ENCODE measurements around the gene ATP1B3. TPM values are rescaled to one million over a fixed set of nuclear protein-coding genes. Genes with fewer than 3 reads are reported as not detected.

The ATP1B3 gene
- total RNA-seq, 4 donors from 2014 or later, result 32.5 to 61.0 (median 41.7) TPM

- Histone ChIP-seq H3K27ac (replicated peaks in 1 of 4) (no peak overlapping the region), H3K9me3 (no peaks in the 10 kb centered on the region), H3K36me3 (no peaks in the 10 kb centered on the region), H3K4me1 (peaks cover 0 to 9% (median 0%) of the 10 kb centered on the region in 4 donors), H3K4me3 (no peak overlapping the region), H3K27me3 (no peaks in the 10 kb centered on the region)
- intact Hi-C loops (cut with DNase I), result no loop called here
- TF ChIP-seq POLR2AphosphoS5 (IDR thresholded peaks at IDR 0.05) (no peak), EP300 (IDR thresholded peaks at IDR 0.05) (no peak), CTCF (IDR thresholded peaks at IDR 0.05) (no peak), POLR2A (IDR thresholded peaks at IDR 0.05; ENCODE audit: low read depth) (no peak)
- no peak for DNase-seq (ENCODE audit: extremely low spot score)
- 90% methylated on average over 15 of the region's 20 CpGs for WGBS
Observed at GRCh38 chr3:141938011-141938500, 61.6 kb downstream of the ATP1B3 start.

DNA sequence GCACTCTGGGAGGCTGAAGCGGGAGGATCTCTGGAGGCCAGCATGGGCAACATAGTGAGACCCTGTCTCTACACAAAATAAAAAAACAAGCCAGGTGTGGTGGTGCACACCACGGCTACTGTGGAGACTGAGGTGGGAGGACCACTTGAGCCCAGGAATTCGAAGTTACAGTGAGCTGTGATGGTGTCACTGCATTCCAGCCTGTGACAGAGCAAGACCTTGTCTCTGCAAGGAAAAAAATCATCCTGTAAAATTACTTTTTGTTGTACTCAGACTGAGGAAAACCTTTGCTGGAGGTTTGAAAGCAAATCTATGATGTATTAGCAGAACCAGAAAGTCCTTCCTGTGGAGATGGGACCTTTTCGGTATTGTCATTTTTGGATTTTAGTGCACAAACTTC, 63.3 kb downstream of the ATP1B3 start:
- WGBS, result 90% methylated on average over 4 of the region's 4 CpGs
- DNase-seq (ENCODE audit: extremely low spot score), result no peak
- Histone ChIP-seq H3K27me3 (no peaks in the 10 kb centered on the region), H3K4me1 (peaks cover 0 to 9% (median 0%) of the 10 kb centered on the region in 4 donors), H3K9me3 (no peaks in the 10 kb centered on the region), H3K4me3 (no peak overlapping the region), H3K27ac (replicated peaks in 1 of 4) (no peak overlapping the region), H3K36me3 (no peaks in the 10 kb centered on the region)
- intact Hi-C loops (cut with DNase I), result no loop called here
- no peak for TF ChIP-seq CTCF (IDR thresholded peaks at IDR 0.05)
- no peak for TF ChIP-seq POLR2A (IDR thresholded peaks at IDR 0.05; ENCODE audit: low read depth)
- no peak for TF ChIP-seq EP300 (IDR thresholded peaks at IDR 0.05)
- TF ChIP-seq POLR2AphosphoS5 (IDR thresholded peaks at IDR 0.05), result no peak

- 41% methylated on average over 12 of the region's 12 CpGs for WGBS
- Histone ChIP-seq H3K9me3 (no peaks in the 10 kb centered on the region), H3K4me3 (no peak overlapping the region), H3K27me3 (no peaks in the 10 kb centered on the region), H3K36me3 (no peaks in the 10 kb centered on the region), H3K4me1 (peaks cover 0 to 9% (median 0%) of the 10 kb centered on the region in 4 donors), H3K27ac (replicated peaks in 1 of 4) (peak overlapping the region in 1 of 4 donors; percentile 9)
- TF ChIP-seq CTCF (IDR thresholded peaks at IDR 0.05), result no peak
- no peak for TF ChIP-seq POLR2AphosphoS5 (IDR thresholded peaks at IDR 0.05)
- no peak for TF ChIP-seq EP300 (IDR thresholded peaks at IDR 0.05)
- no peak for TF ChIP-seq POLR2A (IDR thresholded peaks at IDR 0.05; ENCODE audit: low read depth)
- intact Hi-C loops (cut with DNase I), result no loop called here
- no peak for DNase-seq (ENCODE audit: extremely low spot score)
Observed at GRCh38 chr3:141940194-141940776, 63.8 kb downstream of the ATP1B3 start.

DNA sequence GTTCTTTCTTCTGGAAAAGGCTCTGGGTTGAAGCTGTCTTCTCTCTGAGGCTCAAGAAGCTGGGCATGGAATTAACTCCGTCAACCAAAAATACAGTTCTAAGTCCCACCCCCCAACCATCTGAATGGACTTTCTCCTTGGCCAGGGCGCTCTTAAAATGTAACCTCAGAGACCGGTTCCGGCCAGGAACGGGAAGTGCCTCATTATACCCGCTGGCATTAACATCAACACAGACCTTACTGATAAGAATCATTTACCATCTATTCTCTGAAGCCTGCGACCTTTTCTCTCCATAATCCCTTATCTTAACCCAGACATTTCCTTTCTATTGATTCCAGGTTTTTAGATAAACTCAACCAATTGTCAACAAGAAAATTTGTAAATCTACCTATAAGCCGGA, 64.7 kb downstream of the ATP1B3 start:
- Histone ChIP-seq H3K36me3 (peaks cover 0 to 3% (median 0%) of the 10 kb centered on the region in 4 donors), H3K27me3 (no peaks in the 10 kb centered on the region), H3K9me3 (no peaks in the 10 kb centered on the region), H3K4me3 (no peak overlapping the region), H3K4me1 (peaks cover 0 to 9% (median 0%) of the 10 kb centered on the region in 4 donors), H3K27ac (replicated peaks in 1 of 4) (peak overlapping the region in 1 of 4 donors; percentile 9)
- 71% methylated on average over 8 of the region's 8 CpGs for WGBS
- no peak for DNase-seq (ENCODE audit: extremely low spot score)
- TF ChIP-seq CTCF (IDR thresholded peaks at IDR 0.05), result no peak
- TF ChIP-seq POLR2AphosphoS5 (IDR thresholded peaks at IDR 0.05), result no peak
- no peak for TF ChIP-seq EP300 (IDR thresholded peaks at IDR 0.05)
- no peak for TF ChIP-seq POLR2A (IDR thresholded peaks at IDR 0.05; ENCODE audit: low read depth)
- intact Hi-C loops (cut with DNase I), result no loop called here
